ENCODE measurements around the gene B4GALNT4.
"Not testable (repeated sequence)": the region's sequence is repeated elsewhere in the genome, so short reads cannot be mapped to it uniquely, and the experiment has no call there.

The B4GALNT4 gene

GRCh38 chr11:330694-331357, 38.5 kb upstream of the B4GALNT4 start:
- Mint-ChIP-seq H3K4me3 (no peak overlapping the region), H3K27ac (no peak overlapping the region), H3K4me1 (ENCODE audit: low read depth) (peaks cover 34% of the 10 kb centered on the region), H3K36me3 (ENCODE audit: low read depth) (peaks cover 10% of the 10 kb centered on the region), H3K27me3 (peaks cover 23% of the 10 kb centered on the region), H3K9me3 (peaks cover 25% of the 10 kb centered on the region)
- intact Hi-C loops (cut with micrococcal nuclease): no loop called here

GRCh38 chr11:331358-332060, 37.8 kb upstream of the B4GALNT4 start:
- H3K27ac Mint-ChIP-seq: no peak overlapping the region
- H3K4me3 Mint-ChIP-seq: no peak overlapping the region
- peaks cover 10% of the 10 kb centered on the region for H3K36me3 Mint-ChIP-seq (ENCODE audit: low read depth)
- peaks cover 25% of the 10 kb centered on the region for H3K9me3 Mint-ChIP-seq
- peaks cover 24% of the 10 kb centered on the region for H3K27me3 Mint-ChIP-seq
- peaks cover 34% of the 10 kb centered on the region for H3K4me1 Mint-ChIP-seq (ENCODE audit: low read depth)
- intact Hi-C loops (cut with micrococcal nuclease): no loop called here

- Mint-ChIP-seq H3K9me3 (peaks cover 25% of the 10 kb centered on the region), H3K36me3 (ENCODE audit: low read depth) (peaks cover 10% of the 10 kb centered on the region), H3K27me3 (peaks cover 26% of the 10 kb centered on the region), H3K27ac (no peak overlapping the region), H3K4me1 (ENCODE audit: low read depth) (peaks cover 29% of the 10 kb centered on the region), H3K4me3 (no peak overlapping the region)
- intact Hi-C loops (cut with micrococcal nuclease): no loop called here
Observed at GRCh38 chr11:332651-333480, 36.4 kb upstream of the B4GALNT4 start.

GRCh38 chr11:333616-334263, 35.6 kb upstream of the B4GALNT4 start:
- H3K9me3 Mint-ChIP-seq: peaks cover 25% of the 10 kb centered on the region
- H3K27me3 Mint-ChIP-seq: peaks cover 26% of the 10 kb centered on the region
- H3K36me3 Mint-ChIP-seq (ENCODE audit: low read depth): peaks cover 10% of the 10 kb centered on the region
- H3K4me1 Mint-ChIP-seq (ENCODE audit: low read depth): peaks cover 29% of the 10 kb centered on the region
- H3K4me3 Mint-ChIP-seq; intact Hi-C loops (cut with micrococcal nuclease); H3K27ac Mint-ChIP-seq: not testable (repeated sequence)

GRCh38 chr11:334264-334994, 34.9 kb upstream of the B4GALNT4 start:
- peaks cover 25% of the 10 kb centered on the region for H3K27me3 Mint-ChIP-seq
- peaks cover 25% of the 10 kb centered on the region for H3K9me3 Mint-ChIP-seq
- H3K4me3 Mint-ChIP-seq: no peak overlapping the region
- H3K36me3 Mint-ChIP-seq (ENCODE audit: low read depth): peaks cover 10% of the 10 kb centered on the region
- H3K4me1 Mint-ChIP-seq (ENCODE audit: low read depth): peaks cover 22% of the 10 kb centered on the region
- intact Hi-C loops (cut with micrococcal nuclease): no loop called here
- H3K27ac Mint-ChIP-seq: no peak overlapping the region

- intact Hi-C loops (cut with micrococcal nuclease): no loop called here
- Mint-ChIP-seq H3K36me3 (ENCODE audit: low read depth) (peaks cover 9% of the 10 kb centered on the region), H3K27me3 (peaks cover 20% of the 10 kb centered on the region), H3K27ac (peak overlapping the region; percentile 79), H3K4me3 (no peak overlapping the region), H3K9me3 (peaks cover 22% of the 10 kb centered on the region), H3K4me1 (ENCODE audit: low read depth) (peaks cover 26% of the 10 kb centered on the region)
Observed at GRCh38 chr11:335779-336658, 33.3 kb upstream of the B4GALNT4 start.

- peak overlapping the region; percentile 40 for H3K27ac Mint-ChIP-seq
- peaks cover 19% of the 10 kb centered on the region for H3K27me3 Mint-ChIP-seq
- peaks cover 15% of the 10 kb centered on the region for H3K9me3 Mint-ChIP-seq
- no peak overlapping the region for H3K4me3 Mint-ChIP-seq
- peaks cover 33% of the 10 kb centered on the region for H3K4me1 Mint-ChIP-seq (ENCODE audit: low read depth)
- H3K36me3 Mint-ChIP-seq (ENCODE audit: low read depth): peaks cover 2% of the 10 kb centered on the region
- intact Hi-C loops (cut with micrococcal nuclease): no loop called here
Observed at GRCh38 chr11:336659-337198, 32.6 kb upstream of the B4GALNT4 start.

GRCh38 chr11:337711-338110, 31.6 kb upstream of the B4GALNT4 start:
- Mint-ChIP-seq H3K27me3 (peaks cover 15% of the 10 kb centered on the region), H3K36me3 (ENCODE audit: low read depth) (no peaks in the 10 kb centered on the region), H3K27ac (no peak overlapping the region), H3K4me3 (no peak overlapping the region), H3K9me3 (peaks cover 6% of the 10 kb centered on the region), H3K4me1 (ENCODE audit: low read depth) (peaks cover 34% of the 10 kb centered on the region)
- intact Hi-C loops (cut with micrococcal nuclease): no loop called here

GRCh38 chr11:339963-340362, 29.3 kb upstream of the B4GALNT4 start:
- peaks cover 34% of the 10 kb centered on the region for H3K4me1 Mint-ChIP-seq (ENCODE audit: low read depth)
- no peaks in the 10 kb centered on the region for H3K9me3 Mint-ChIP-seq
- no peaks in the 10 kb centered on the region for H3K36me3 Mint-ChIP-seq (ENCODE audit: low read depth)
- intact Hi-C loops (cut with micrococcal nuclease): no loop called here
- no peak overlapping the region for H3K27ac Mint-ChIP-seq
- H3K27me3 Mint-ChIP-seq: peaks cover 13% of the 10 kb centered on the region
- H3K4me3 Mint-ChIP-seq: no peak overlapping the region

GRCh38 chr11:340539-341512, 28.5 kb upstream of the B4GALNT4 start:
- no peaks in the 10 kb centered on the region for H3K9me3 Mint-ChIP-seq
- intact Hi-C loops (cut with micrococcal nuclease): no loop called here
- peaks cover 27% of the 10 kb centered on the region for H3K4me1 Mint-ChIP-seq (ENCODE audit: low read depth)
- H3K27ac Mint-ChIP-seq: peak overlapping the region; percentile 10
- H3K27me3 Mint-ChIP-seq: peaks cover 20% of the 10 kb centered on the region
- no peaks in the 10 kb centered on the region for H3K36me3 Mint-ChIP-seq (ENCODE audit: low read depth)
- no peak overlapping the region for H3K4me3 Mint-ChIP-seq

- Mint-ChIP-seq H3K27ac (no peak overlapping the region), H3K36me3 (ENCODE audit: low read depth) (no peaks in the 10 kb centered on the region)
- intact Hi-C loops (cut with micrococcal nuclease): no loop called here
Observed at GRCh38 chr11:342328-342727, 27.0 kb upstream of the B4GALNT4 start.

More at GRCh38 chr11:342328-342727, 27.0 kb upstream of the B4GALNT4 start:
- Mint-ChIP-seq H3K9me3 (no peaks in the 10 kb centered on the region), H3K4me1 (ENCODE audit: low read depth) (peaks cover 15% of the 10 kb centered on the region), H3K27me3 (peaks cover 20% of the 10 kb centered on the region), H3K4me3 (no peak overlapping the region)

Data from dendritic cell treated with granulocyte-macrophage colony-stimulating factor and Interleukin-4, amounts not matched to agents 40 ng/mL and 50 ng/mL, for 4 days (primary cell).